HEK293 (cell line): ENCODE measurements around the gene COX10.

Experiments
- CTCF ChIA-PET: fragments of 350-600 bp; formaldehyde crosslinking; extraction: SDS; loops from one replicate; lab custom pipeline; 2021; ENCODE audit warnings: antibody characterized with exemption; lab: Yijun Ruan, JAX
- POLR2A ChIA-PET: fragments of 300-600 bp; formaldehyde crosslinking; extraction: SDS; loops from one replicate; lab custom pipeline; 2020; ENCODE audit warnings: antibody characterized with exemption, inconsistent platforms; lab: Yijun Ruan, JAX
- H3K27ac ChIP-seq: fragments of 200-500 bp; sonication (Bioruptor generic); 2 replicates; pipeline ENCODE4 v1.5.1; 2014; ENCODE audit warnings: low read depth, low read length, control low read depth, inconsistent platforms; ENCODE audit errors: extremely low read depth
- H3K36me3 ChIP-seq, 2 experiments: fragments of 200-500 bp in 1 of 2; sonication (Bioruptor generic) in 1 of 2; 1 replicate in 1 of 2; 2 replicates in 1 of 2; pipeline ENCODE4 v1.5.1; 2014 to 2017; ENCODE audit warnings: inconsistent platforms in 2 of 2, low read length in 2 of 2; ENCODE audit not compliant: control insufficient read depth in 2 of 2, insufficient read depth in 1 of 2
- H3K4me1 ChIP-seq: fragments of 200-500 bp; sonication (Bioruptor generic); 2 replicates; pipeline ENCODE4 v1.5.1; 2014; ENCODE audit warnings: mild to moderate bottlenecking, low read length, inconsistent platforms; ENCODE audit not compliant: control insufficient read depth, insufficient read depth
- H3K4me3 ChIP-seq: 2 replicates; pipeline ENCODE4 v1.5.1; 2011; ENCODE audit warnings: low read depth, mild to moderate bottlenecking, control low read depth, low read length, moderate library complexity
- H3K9me3 ChIP-seq: fragments of 200-500 bp; sonication (Bioruptor generic); 2 replicates; pipeline ENCODE4 v1.5.1; 2014; ENCODE audit warnings: low read depth, low read length, inconsistent platforms; ENCODE audit not compliant: control insufficient read depth, insufficient read depth
- BCL11B ChIP-seq: fragments of 450-650 bp; formaldehyde crosslinking; IDR thresholded peaks from 2 replicates; pipeline ENCODE4 v1.5.1; 2016; ENCODE audit warnings: low read depth, missing biosample characterization, missing genetic modification characterization
- GLIS1 ChIP-seq: fragments of 450-650 bp; formaldehyde crosslinking; IDR thresholded peaks from 2 replicates; pipeline ENCODE4 v1.5.1; 2016; ENCODE audit warnings: missing biosample characterization, missing genetic modification characterization
- KLF1 ChIP-seq: fragments of 450-650 bp; formaldehyde crosslinking; IDR thresholded peaks from 2 replicates; pipeline ENCODE4 v1.5.1; 2016; ENCODE audit warnings: missing biosample characterization, missing genetic modification characterization
- KLF10 ChIP-seq: fragments of 450-650 bp; IDR thresholded peaks from 2 replicates; pipeline ENCODE4 v1.5.1; 2018; ENCODE audit warnings: missing biosample characterization, mild to moderate bottlenecking, missing genetic modification characterization
- MZF1 ChIP-seq: fragments of 450-650 bp; formaldehyde crosslinking; IDR thresholded peaks from 2 replicates; pipeline ENCODE4 v1.5.1; 2017; ENCODE audit warnings: missing biosample characterization, missing genetic modification characterization, borderline replicate concordance
- OVOL3 ChIP-seq: fragments of 450-650 bp; formaldehyde crosslinking; IDR thresholded peaks from 2 replicates; pipeline ENCODE4 v1.5.1; 2016; ENCODE audit warnings: missing biosample characterization, missing genetic modification characterization
- ZFHX2 ChIP-seq: fragments of 450-650 bp; formaldehyde crosslinking; conservative IDR thresholded peaks from 2 replicates; pipeline ENCODE4 v1.5.1; 2016; ENCODE audit warnings: missing biosample characterization, missing genetic modification characterization
- ZNF302 ChIP-seq: fragments of 450-650 bp; formaldehyde crosslinking; IDR thresholded peaks from 2 replicates; pipeline ENCODE4 v1.5.1; 2016; ENCODE audit warnings: missing biosample characterization, missing genetic modification characterization, low read depth
- ZNF394 ChIP-seq: fragments of 450-650 bp; formaldehyde crosslinking; IDR thresholded peaks from 2 replicates; pipeline ENCODE4 v1.5.1; 2016; ENCODE audit warnings: missing biosample characterization, missing genetic modification characterization, mild to moderate bottlenecking, moderate library complexity, borderline replicate concordance
- ZNF555 ChIP-seq: fragments of 450-650 bp; formaldehyde crosslinking; conservative IDR thresholded peaks from 2 replicates; pipeline ENCODE4 v1.5.1; 2017; ENCODE audit warnings: missing biosample characterization, mild to moderate bottlenecking, missing genetic modification characterization, inconsistent platforms
- ZNF660 ChIP-seq: fragments of 450-650 bp; IDR thresholded peaks from 2 replicates; pipeline ENCODE4 v1.5.1; 2018; ENCODE audit warnings: missing biosample characterization, mild to moderate bottlenecking, missing genetic modification characterization
- ZNF670 ChIP-seq: fragments of 450-650 bp; formaldehyde crosslinking; IDR thresholded peaks from 2 replicates; pipeline ENCODE4 v1.5.1; 2016; ENCODE audit warnings: missing biosample characterization, missing genetic modification characterization, low read depth
- ZNF768 ChIP-seq: fragments of 450-650 bp; formaldehyde crosslinking; IDR thresholded peaks from 2 replicates; pipeline ENCODE4 v1.5.1; 2018; ENCODE audit warnings: missing biosample characterization, mild to moderate bottlenecking, missing genetic modification characterization
- ZNF776 ChIP-seq: fragments of 450-650 bp; formaldehyde crosslinking; IDR thresholded peaks from 2 replicates; pipeline ENCODE4 v1.5.0; 2017; ENCODE audit warnings: missing biosample characterization, missing genetic modification characterization, borderline replicate concordance
- ZNF785 ChIP-seq: fragments of 450-650 bp; formaldehyde crosslinking; IDR thresholded peaks from 2 replicates; pipeline ENCODE4 v1.5.1; 2016; ENCODE audit warnings: missing biosample characterization, missing genetic modification characterization
- ZNF830 ChIP-seq: fragments of 450-650 bp; IDR thresholded peaks from 2 replicates; pipeline ENCODE4 v1.5.0; 2018; ENCODE audit warnings: missing biosample characterization, missing genetic modification characterization, low read depth, mild to moderate bottlenecking, moderate library complexity
- TF ChIP-seq, protein P1 (sequence below): fragments of 450-650 bp; IDR thresholded peaks from 2 replicates; pipeline ENCODE4 v1.5.1; 2018; ENCODE audit warnings: missing biosample characterization, mild to moderate bottlenecking, missing genetic modification characterization
- TF ChIP-seq, protein P2 (sequence below): fragments of 450-650 bp; formaldehyde crosslinking; IDR thresholded peaks from 2 replicates; pipeline ENCODE4 v1.5.1; 2016; ENCODE audit warnings: missing biosample characterization, missing genetic modification characterization
- TF ChIP-seq, protein P3 (sequence below): fragments of 450-650 bp; formaldehyde crosslinking; IDR thresholded peaks from 2 replicates; pipeline ENCODE4 v1.5.1; 2016; ENCODE audit warnings: missing biosample characterization, missing genetic modification characterization, low read depth
- TF ChIP-seq, protein P4 (sequence below): fragments of 450-650 bp; formaldehyde crosslinking; IDR thresholded peaks from 2 replicates; pipeline ENCODE4 v1.5.1; 2017; ENCODE audit warnings: missing biosample characterization, missing genetic modification characterization
- TF ChIP-seq, protein P5 (sequence below): fragments of 450-650 bp; formaldehyde crosslinking; IDR thresholded peaks from 2 replicates; pipeline ENCODE4 v1.5.1; 2017; ENCODE audit warnings: missing biosample characterization, missing genetic modification characterization
- TF ChIP-seq, protein P6 (sequence below): fragments of 450-650 bp; formaldehyde crosslinking; IDR thresholded peaks from 2 replicates; pipeline ENCODE4 v1.5.1; 2017; ENCODE audit warnings: missing biosample characterization, missing genetic modification characterization
- TF ChIP-seq, protein P7 (sequence below): fragments of 450-650 bp; formaldehyde crosslinking; IDR thresholded peaks from 2 replicates; pipeline ENCODE4 v1.5.1; 2016; ENCODE audit warnings: missing biosample characterization, missing genetic modification characterization

Gene COX10

DNA sequence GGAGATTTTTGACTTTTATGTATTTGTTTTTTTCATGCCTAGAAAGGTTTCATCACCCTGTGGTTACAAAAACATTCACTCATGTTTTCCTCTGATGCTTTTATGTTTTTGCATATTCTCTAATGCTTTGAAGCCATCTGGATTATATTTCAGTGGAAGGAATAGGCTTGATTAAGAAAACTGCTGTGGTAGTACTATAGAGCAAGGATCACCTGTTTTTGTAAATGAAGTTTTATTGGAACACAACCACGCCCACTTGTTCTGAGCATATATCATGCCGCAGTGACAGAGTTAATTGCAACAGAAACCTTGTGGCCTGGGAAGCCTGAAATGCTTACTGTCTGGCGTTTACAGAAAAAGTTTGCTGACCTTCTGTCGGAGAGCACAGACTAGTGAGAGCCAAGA lies 11.5 kb downstream of the COX10 start:
- Histone ChIP-seq H3K36me3 (peaks cover 22 to 33% of the 10 kb centered on the region in 2 experiments), H3K4me3 (no peak overlapping the region), H3K9me3 (no peaks in the 10 kb centered on the region), H3K27ac (no peak overlapping the region; the same call in 1 of the 2 replicates), H3K4me1 (peaks cover 7% of the 10 kb centered on the region; the same call in 1 of the 2 replicates)
- ChIA-PET CTCF (no interaction called here), POLR2A (no interaction called here)
- no peak for TF ChIP-seq ZNF785 (tag by site-specific recombination)
- TF ChIP-seq, protein P1, sequence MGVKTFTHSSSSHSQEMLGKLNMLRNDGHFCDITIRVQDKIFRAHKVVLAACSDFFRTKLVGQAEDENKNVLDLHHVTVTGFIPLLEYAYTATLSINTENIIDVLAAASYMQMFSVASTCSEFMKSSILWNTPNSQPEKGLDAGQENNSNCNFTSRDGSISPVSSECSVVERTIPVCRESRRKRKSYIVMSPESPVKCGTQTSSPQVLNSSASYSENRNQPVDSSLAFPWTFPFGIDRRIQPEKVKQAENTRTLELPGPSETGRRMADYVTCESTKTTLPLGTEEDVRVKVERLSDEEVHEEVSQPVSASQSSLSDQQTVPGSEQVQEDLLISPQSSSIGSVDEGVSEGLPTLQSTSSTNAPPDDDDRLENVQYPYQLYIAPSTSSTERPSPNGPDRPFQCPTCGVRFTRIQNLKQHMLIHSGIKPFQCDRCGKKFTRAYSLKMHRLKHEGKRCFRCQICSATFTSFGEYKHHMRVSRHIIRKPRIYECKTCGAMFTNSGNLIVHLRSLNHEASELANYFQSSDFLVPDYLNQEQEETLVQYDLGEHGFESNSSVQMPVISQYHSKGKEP, result peak; percentile 51; the same call in 1 of the 2 replicates
- TF ChIP-seq ZNF660 (tag by site-specific recombination), result no peak
- 0 out of 2 replicates have a peak, but pooled peaks have one; percentile 9 for TF ChIP-seq ZFHX2 (tag by site-specific recombination)
- TF ChIP-seq ZNF776 (tag by site-specific recombination), result no peak
- no peak for TF ChIP-seq ZNF394 (tag by site-specific recombination)
- TF ChIP-seq ZNF555 (tag by site-specific recombination), result no peak
- peak; percentile 30; the same call in 1 of the 2 replicates for TF ChIP-seq KLF1 (tag by site-specific recombination)
- TF ChIP-seq, protein P2, sequence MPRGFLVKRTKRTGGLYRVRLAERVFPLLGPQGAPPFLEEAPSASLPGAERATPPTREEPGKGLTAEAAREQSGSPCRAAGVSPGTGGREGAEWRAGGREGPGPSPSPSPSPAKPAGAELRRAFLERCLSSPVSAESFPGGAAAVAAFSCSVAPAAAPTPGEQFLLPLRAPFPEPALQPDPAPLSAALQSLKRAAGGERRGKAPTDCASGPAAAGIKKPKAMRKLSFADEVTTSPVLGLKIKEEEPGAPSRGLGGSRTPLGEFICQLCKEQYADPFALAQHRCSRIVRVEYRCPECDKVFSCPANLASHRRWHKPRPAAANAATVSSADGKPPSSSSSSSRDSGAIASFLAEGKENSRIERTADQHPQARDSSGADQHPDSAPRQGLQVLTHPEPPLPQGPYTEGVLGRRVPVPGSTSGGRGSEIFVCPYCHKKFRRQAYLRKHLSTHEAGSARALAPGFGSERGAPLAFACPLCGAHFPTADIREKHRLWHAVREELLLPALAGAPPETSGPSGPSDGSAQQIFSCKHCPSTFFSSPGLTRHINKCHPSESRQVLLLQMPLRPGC (tag by site-specific recombination), result no peak
- TF ChIP-seq GLIS1, result no peak
- no peak for TF ChIP-seq ZNF768 (tag by site-specific recombination)
- TF ChIP-seq, protein P3, sequence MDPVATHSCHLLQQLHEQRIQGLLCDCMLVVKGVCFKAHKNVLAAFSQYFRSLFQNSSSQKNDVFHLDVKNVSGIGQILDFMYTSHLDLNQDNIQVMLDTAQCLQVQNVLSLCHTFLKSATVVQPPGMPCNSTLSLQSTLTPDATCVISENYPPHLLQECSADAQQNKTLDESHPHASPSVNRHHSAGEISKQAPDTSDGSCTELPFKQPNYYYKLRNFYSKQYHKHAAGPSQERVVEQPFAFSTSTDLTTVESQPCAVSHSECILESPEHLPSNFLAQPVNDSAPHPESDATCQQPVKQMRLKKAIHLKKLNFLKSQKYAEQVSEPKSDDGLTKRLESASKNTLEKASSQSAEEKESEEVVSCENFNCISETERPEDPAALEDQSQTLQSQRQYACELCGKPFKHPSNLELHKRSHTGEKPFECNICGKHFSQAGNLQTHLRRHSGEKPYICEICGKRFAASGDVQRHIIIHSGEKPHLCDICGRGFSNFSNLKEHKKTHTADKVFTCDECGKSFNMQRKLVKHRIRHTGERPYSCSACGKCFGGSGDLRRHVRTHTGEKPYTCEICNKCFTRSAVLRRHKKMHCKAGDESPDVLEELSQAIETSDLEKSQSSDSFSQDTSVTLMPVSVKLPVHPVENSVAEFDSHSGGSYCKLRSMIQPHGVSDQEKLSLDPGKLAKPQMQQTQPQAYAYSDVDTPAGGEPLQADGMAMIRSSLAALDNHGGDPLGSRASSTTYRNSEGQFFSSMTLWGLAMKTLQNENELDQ (tag by site-specific recombination), result no peak
- peak; percentile 28; the same call in 1 of the 2 replicates for TF ChIP-seq KLF10 (tag by site-specific recombination)
- no peak for TF ChIP-seq MZF1 (tag by site-specific recombination)
- no peak for TF ChIP-seq OVOL3 (tag by site-specific recombination)
- no peak for TF ChIP-seq ZNF670 (tag by site-specific recombination)
- TF ChIP-seq, protein P4, sequence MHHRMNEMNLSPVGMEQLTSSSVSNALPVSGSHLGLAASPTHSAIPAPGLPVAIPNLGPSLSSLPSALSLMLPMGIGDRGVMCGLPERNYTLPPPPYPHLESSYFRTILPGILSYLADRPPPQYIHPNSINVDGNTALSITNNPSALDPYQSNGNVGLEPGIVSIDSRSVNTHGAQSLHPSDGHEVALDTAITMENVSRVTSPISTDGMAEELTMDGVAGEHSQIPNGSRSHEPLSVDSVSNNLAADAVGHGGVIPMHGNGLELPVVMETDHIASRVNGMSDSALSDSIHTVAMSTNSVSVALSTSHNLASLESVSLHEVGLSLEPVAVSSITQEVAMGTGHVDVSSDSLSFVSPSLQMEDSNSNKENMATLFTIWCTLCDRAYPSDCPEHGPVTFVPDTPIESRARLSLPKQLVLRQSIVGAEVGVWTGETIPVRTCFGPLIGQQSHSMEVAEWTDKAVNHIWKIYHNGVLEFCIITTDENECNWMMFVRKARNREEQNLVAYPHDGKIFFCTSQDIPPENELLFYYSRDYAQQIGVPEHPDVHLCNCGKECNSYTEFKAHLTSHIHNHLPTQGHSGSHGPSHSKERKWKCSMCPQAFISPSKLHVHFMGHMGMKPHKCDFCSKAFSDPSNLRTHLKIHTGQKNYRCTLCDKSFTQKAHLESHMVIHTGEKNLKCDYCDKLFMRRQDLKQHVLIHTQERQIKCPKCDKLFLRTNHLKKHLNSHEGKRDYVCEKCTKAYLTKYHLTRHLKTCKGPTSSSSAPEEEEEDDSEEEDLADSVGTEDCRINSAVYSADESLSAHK, result no peak
- no peak for TF ChIP-seq ZNF830 (tag by site-specific recombination)
- no peak for TF ChIP-seq ZNF302 (tag by site-specific recombination)
- TF ChIP-seq, protein P5, sequence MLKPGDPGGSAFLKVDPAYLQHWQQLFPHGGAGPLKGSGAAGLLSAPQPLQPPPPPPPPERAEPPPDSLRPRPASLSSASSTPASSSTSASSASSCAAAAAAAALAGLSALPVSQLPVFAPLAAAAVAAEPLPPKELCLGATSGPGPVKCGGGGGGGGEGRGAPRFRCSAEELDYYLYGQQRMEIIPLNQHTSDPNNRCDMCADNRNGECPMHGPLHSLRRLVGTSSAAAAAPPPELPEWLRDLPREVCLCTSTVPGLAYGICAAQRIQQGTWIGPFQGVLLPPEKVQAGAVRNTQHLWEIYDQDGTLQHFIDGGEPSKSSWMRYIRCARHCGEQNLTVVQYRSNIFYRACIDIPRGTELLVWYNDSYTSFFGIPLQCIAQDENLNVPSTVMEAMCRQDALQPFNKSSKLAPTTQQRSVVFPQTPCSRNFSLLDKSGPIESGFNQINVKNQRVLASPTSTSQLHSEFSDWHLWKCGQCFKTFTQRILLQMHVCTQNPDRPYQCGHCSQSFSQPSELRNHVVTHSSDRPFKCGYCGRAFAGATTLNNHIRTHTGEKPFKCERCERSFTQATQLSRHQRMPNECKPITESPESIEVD, result peak; percentile 97
- TF ChIP-seq BCL11B, result no peak
- TF ChIP-seq, protein P6, sequence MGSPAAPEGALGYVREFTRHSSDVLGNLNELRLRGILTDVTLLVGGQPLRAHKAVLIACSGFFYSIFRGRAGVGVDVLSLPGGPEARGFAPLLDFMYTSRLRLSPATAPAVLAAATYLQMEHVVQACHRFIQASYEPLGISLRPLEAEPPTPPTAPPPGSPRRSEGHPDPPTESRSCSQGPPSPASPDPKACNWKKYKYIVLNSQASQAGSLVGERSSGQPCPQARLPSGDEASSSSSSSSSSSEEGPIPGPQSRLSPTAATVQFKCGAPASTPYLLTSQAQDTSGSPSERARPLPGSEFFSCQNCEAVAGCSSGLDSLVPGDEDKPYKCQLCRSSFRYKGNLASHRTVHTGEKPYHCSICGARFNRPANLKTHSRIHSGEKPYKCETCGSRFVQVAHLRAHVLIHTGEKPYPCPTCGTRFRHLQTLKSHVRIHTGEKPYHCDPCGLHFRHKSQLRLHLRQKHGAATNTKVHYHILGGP (tag by site-specific recombination), result peak; percentile 61; the same call in 1 of the 2 replicates
- TF ChIP-seq, protein P7, sequence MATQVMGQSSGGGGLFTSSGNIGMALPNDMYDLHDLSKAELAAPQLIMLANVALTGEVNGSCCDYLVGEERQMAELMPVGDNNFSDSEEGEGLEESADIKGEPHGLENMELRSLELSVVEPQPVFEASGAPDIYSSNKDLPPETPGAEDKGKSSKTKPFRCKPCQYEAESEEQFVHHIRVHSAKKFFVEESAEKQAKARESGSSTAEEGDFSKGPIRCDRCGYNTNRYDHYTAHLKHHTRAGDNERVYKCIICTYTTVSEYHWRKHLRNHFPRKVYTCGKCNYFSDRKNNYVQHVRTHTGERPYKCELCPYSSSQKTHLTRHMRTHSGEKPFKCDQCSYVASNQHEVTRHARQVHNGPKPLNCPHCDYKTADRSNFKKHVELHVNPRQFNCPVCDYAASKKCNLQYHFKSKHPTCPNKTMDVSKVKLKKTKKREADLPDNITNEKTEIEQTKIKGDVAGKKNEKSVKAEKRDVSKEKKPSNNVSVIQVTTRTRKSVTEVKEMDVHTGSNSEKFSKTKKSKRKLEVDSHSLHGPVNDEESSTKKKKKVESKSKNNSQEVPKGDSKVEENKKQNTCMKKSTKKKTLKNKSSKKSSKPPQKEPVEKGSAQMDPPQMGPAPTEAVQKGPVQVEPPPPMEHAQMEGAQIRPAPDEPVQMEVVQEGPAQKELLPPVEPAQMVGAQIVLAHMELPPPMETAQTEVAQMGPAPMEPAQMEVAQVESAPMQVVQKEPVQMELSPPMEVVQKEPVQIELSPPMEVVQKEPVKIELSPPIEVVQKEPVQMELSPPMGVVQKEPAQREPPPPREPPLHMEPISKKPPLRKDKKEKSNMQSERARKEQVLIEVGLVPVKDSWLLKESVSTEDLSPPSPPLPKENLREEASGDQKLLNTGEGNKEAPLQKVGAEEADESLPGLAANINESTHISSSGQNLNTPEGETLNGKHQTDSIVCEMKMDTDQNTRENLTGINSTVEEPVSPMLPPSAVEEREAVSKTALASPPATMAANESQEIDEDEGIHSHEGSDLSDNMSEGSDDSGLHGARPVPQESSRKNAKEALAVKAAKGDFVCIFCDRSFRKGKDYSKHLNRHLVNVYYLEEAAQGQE (tag by site-specific recombination), result no peak
